GM12801 (cell line): ENCODE measurements around the gene RNF130.

Source experiments
- TF ChIP-seq, protein P1 (sequence below): IDR thresholded peaks from one replicate; pipeline ENCODE4 v1.5.1; 2011; ENCODE audit warnings: control low read depth; ENCODE audit not compliant: insufficient read length; ENCODE audit errors: extremely low read depth

RNF130 gene

DNA sequence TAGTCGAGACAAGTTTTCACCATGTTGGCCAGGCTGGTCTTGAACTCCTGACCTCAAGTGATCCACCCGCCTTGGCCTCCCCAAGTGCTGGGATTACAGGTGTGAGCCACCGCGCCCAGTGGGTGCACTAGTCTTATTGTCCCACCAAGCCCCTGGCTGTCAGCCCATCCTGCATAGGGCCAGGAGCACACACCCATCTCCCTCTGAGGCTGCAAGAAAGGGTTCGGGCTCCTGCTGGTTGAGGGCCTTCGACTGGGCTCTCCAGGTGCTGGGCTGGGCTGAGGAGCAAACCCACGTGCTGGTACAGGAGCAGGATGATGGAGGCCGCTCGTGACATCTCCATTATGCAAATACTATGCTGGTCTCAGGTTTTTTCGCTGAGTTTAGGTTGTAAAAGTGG, 25.1 kb upstream of the RNF130 start:
- TF ChIP-seq, protein P1, sequence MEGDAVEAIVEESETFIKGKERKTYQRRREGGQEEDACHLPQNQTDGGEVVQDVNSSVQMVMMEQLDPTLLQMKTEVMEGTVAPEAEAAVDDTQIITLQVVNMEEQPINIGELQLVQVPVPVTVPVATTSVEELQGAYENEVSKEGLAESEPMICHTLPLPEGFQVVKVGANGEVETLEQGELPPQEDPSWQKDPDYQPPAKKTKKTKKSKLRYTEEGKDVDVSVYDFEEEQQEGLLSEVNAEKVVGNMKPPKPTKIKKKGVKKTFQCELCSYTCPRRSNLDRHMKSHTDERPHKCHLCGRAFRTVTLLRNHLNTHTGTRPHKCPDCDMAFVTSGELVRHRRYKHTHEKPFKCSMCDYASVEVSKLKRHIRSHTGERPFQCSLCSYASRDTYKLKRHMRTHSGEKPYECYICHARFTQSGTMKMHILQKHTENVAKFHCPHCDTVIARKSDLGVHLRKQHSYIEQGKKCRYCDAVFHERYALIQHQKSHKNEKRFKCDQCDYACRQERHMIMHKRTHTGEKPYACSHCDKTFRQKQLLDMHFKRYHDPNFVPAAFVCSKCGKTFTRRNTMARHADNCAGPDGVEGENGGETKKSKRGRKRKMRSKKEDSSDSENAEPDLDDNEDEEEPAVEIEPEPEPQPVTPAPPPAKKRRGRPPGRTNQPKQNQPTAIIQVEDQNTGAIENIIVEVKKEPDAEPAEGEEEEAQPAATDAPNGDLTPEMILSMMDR, result no peak

DNA sequence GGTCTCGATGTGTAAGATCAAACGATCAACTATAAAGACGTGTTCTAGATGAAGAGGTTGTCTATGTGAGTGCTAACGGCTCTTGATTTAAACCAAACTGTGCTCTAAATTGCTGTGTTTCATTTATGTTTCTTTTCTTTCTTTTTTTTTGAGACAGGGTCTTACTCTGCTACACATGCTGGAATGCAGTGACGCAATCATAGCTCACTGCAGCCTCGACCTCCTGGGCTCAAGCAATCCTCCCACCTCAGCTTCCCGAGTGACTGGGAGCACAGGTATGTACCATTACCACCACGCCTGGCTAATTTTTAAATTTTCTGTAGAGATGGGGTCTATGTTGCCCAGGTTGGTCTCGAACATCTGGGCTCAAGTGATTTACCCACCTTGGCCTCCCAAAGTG, 24.0 kb upstream of the RNF130 start:
- TF ChIP-seq, protein P1, result no peak

DNA sequence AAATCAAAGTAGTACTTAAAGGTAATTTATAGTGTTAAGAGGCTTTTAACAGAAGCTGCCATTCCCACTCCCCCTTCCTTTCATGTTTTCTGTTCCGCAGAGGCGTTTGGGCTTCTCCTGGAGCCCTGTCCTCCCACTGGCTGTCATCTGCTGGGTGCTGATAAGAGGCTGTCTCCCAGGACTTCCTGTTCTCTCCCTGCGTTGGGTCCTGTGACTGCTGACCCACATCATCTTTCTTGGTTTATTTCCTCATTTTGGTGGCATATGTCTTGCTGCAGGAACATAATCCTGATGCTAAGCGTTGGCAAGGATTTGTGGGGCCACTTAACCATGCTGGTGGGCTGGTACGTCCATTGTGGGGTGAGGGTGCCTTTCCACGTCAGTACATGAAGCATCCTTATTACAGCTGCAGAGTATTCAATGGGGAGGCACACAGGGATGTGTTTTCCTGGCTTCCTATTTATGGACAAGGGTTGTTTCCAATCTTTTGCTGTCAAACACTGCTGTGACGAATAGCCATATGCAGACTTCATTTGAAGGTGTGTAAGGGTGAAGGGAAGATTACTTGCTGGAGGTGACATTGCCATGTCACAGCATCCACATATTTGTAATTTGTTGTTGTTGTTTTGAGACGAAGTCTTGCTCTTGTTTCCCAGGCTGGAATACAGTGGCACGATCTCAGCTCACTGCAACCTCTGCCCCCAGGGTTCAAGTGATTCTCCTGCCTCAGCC, 22.3 kb upstream of the RNF130 start:
- TF ChIP-seq, protein P1, result no peak

DNA sequence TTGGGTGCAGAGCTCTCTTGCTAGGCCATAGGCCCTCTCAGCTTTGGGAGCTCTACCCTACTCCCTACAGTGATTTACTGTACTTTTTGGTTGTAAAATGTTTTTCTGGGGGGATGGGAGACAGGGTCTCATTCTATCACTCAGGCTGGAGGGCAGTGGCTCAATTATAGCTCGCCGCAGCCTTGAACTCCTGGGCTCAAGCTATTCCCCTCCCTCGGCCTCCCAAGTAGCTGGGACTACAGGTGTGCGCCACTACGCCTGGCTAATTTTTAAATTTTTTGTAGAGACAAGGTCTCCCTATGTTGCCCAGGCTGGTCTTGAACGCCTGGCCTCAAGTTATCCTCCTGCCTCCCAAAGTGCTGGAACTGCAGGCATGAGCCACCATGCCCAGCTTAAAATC, 21.7 kb upstream of the RNF130 start:
- TF ChIP-seq, protein P1, result no peak

DNA sequence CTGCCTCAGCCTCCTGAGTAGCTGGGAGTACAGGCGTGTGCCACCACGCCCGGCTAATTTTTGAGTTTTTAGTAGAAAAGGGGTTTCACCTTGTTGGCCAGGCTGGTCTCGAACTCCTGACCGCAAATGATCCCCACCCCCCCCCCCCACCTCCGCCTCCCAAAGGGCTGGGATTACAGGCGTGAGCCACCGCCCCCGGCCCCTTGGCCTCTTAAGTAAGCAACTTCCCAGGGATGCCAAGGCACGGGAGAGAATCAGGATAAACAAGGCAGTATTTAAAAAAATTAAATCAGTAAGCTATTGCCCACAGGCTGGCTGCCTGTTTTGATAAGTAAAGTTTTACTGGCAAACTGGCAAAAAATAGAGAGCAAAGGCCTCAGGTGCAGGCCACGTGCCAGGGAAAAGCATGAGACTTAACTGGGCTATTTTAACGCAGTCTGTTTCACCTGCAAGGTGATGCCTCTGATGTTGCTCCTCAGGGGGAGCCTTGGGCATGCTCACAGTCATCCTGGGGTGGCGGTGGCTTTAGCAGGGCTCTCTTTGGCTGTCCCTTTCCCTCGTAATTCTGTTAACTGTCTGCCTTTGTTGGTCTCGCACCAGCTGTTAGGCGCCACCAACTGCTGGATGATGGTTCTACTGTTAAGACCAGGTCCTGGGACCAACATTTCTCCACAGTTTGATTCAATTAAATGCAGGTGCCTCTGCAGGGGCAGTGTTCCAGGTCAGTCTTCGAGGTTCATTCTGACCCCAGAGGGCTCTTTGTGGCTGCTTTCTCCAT, 19.4 kb upstream of the RNF130 start:
- TF ChIP-seq, protein P1, result no peak

DNA sequence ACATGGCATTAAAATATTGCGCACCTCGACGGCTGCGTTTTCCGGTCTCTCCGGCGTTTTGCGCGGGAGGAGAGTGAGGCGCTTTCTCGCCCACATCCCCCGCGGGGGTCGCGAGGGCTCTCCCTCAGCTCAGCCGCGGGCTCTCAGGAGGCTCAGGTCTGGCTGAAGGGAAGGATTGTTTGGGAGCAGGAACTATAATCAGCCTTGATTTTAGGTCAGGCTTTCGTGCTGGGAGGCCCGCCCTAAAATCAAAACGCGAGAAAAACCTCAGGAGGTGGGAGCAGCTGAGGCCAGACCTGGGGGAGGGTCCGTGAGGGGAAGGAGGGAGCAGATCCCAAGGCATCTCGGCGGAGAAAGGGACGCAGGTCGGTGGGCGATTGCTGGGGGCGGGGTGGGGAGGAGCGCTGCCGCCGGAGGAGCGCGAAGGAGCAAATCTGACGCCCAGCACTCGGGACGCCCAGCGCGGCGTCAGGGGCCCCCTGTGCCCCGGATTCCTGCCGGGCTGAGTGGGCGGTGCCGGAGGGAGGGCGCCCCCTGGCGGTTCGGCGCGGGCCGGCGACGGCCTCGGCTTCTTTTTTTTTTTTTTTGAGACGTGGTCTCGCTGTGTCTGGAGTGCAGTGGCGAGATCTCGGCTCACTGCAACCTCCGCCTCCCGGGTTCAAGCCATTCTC, 18.7 kb upstream of the RNF130 start:
- TF ChIP-seq, protein P1, result no peak

DNA sequence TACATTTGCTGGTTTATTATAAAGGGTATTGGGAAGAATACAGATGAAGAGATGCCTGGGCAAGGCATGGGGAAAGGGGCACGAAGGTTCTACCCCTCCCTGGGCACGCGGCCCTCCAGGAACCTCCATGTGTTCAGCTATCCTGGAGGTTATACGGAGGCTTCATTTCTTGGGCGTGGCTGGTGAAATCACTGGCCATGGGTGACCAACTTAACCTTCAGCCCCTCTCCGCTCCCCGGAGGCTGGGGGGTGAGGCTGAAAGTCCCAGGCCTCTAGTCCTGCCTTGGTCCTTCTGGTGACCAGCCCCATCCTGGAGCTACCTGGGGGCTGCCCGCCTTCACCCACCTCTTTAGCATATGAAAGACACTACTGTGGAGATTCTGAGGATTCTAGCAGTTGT, 17.0 kb upstream of the RNF130 start:
- TF ChIP-seq, protein P1, result no peak
